NB4 (cell line): ENCODE data around the gene CAV3.

Experiments used
- DNase-seq: peaks from one replicate; pipeline ENCODE4 v3.0.0; 2010; ENCODE audit warnings: low read depth
- H3K4me3 ChIP-seq: one replicate; pipeline ENCODE4 v1.5.1; 2011; ENCODE audit warnings: mild to moderate bottlenecking, low read depth, low read length, moderate library complexity
- MAX ChIP-seq: IDR thresholded peaks from 2 replicates; pipeline ENCODE4 v1.6.1; 2011; ENCODE audit warnings: low read depth, low read length
- MYC ChIP-seq: IDR thresholded peaks from 2 replicates; pipeline ENCODE4 v1.6.1; 2011; ENCODE audit warnings: low read depth, low read length
- POLR2A ChIP-seq: IDR thresholded peaks from 2 replicates; pipeline ENCODE4 v1.6.1; 2011; ENCODE audit warnings: mild to moderate bottlenecking; ENCODE audit not compliant: insufficient read length; ENCODE audit errors: extremely low read depth
- TF ChIP-seq, protein P1 (sequence below): IDR thresholded peaks from one replicate; pipeline ENCODE4 v1.5.1; 2012; ENCODE audit warnings: low read depth, low read length

CAV3 gene

DNA sequence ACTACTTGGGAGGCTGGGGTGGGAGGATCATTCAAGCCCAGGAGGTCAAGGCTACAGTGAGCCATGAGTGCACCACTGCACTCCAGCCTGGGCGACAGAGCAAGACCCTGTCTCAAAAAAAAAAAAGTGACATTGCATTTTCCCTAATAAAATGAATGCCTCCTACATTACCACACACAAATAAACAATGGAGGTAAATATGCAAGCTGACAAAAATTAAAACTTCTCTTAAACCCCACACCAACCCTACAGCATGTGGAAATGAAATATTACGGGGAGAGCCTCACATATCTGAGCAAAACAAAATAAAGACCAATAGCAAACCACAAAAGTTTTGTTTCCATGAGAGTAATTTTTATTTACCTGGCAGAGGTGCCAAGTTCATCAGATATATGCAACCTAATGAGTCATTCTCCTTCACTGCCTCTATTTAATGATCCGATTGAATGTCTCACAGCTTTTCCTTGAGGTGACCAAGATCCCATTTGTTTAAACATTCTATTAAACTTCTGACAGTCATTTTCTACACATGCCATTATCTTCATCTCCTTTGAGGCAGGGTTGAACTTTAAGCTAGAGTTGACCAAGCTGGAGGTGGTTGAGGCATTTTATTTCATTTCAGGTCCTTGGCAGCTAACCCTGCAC is 9.4 kb upstream of the CAV3 start:
- H3K4me3 ChIP-seq, result no peak overlapping the region
- TF ChIP-seq MYC (no peak), MAX (no peak)
- no peak for DNase-seq

- no peak for DNase-seq
- TF ChIP-seq, protein P1, sequence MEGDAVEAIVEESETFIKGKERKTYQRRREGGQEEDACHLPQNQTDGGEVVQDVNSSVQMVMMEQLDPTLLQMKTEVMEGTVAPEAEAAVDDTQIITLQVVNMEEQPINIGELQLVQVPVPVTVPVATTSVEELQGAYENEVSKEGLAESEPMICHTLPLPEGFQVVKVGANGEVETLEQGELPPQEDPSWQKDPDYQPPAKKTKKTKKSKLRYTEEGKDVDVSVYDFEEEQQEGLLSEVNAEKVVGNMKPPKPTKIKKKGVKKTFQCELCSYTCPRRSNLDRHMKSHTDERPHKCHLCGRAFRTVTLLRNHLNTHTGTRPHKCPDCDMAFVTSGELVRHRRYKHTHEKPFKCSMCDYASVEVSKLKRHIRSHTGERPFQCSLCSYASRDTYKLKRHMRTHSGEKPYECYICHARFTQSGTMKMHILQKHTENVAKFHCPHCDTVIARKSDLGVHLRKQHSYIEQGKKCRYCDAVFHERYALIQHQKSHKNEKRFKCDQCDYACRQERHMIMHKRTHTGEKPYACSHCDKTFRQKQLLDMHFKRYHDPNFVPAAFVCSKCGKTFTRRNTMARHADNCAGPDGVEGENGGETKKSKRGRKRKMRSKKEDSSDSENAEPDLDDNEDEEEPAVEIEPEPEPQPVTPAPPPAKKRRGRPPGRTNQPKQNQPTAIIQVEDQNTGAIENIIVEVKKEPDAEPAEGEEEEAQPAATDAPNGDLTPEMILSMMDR, result no peak
- TF ChIP-seq MYC (no peak), MAX (no peak), POLR2A (no peak)
- no peak overlapping the region for H3K4me3 ChIP-seq
Measured at GRCh38 chr3:8727605-8728512, 5.7 kb upstream of the CAV3 start.

DNA sequence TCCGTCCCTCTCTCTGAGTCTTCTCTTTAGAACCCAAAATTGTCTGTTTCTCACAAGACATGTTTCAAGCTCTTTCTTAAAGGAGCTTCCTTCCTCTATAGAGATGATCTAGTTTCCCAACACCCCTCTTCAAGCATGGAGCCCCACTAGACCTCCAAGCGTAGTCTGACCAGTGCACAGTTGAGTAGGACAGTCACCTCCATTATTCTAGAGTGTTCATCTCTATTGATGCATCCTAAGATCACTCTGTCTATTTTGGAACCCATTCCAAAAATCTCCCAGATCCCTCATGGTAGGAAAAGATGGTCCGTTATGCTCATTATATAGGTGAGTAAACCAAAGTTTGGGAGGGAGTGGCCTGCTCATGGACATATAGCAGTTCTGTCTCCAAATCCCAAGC is 4.1 kb upstream of the CAV3 start:
- TF ChIP-seq POLR2A (no peak), MAX (no peak)
- TF ChIP-seq, protein P1, result no peak
- DNase-seq, result no peak

DNA sequence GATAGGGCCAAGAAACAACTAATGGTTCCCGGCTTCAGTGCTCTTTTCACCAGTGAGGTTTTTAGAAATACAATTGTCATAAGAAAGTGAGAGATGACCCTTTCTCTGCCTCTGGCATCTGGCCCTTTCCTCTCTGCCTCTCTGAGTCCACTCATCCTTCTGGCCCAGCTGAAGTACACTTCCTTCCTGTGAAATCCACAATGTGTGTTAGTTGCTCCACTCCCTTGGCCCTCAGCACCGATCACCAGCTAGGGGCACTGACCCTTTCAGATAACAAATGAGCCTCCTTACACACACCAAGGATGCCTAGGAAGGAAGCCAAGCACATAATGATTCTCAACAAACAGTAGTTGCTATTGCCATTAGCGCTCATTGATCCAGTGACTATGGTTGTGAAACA is 2.9 kb upstream of the CAV3 start:
- no peak overlapping the region for H3K4me3 ChIP-seq
- no peak for TF ChIP-seq MYC
- no peak for DNase-seq

More for the DNA sequence above, 4.1 kb upstream of the CAV3 start:
- H3K4me3 ChIP-seq, result no peak overlapping the region

DNA sequence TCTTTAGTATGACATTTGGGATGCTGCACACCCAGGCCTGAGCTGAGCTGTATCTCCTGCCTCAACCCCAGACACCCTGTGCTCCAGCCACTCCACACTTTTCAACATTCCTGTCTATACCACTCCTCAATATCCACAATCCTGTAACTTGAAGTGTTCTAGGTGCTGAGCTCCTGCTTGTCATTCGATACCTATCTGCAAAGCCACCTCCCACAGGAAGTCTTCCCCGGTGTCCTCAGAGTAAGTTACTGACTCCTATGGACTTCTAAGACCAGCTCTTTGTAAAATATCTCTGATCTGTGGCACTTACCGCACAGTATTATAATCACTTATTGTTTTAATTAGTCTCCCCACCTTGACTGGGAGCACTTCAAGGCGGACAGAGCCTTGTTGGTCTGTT is 1.2 kb upstream of the CAV3 start:
- no peak for DNase-seq
- TF ChIP-seq, protein P1, result no peak
- TF ChIP-seq POLR2A, result no peak
- no peak for TF ChIP-seq MAX
- no peak for TF ChIP-seq MYC
- H3K4me3 ChIP-seq, result no peak overlapping the region

DNA sequence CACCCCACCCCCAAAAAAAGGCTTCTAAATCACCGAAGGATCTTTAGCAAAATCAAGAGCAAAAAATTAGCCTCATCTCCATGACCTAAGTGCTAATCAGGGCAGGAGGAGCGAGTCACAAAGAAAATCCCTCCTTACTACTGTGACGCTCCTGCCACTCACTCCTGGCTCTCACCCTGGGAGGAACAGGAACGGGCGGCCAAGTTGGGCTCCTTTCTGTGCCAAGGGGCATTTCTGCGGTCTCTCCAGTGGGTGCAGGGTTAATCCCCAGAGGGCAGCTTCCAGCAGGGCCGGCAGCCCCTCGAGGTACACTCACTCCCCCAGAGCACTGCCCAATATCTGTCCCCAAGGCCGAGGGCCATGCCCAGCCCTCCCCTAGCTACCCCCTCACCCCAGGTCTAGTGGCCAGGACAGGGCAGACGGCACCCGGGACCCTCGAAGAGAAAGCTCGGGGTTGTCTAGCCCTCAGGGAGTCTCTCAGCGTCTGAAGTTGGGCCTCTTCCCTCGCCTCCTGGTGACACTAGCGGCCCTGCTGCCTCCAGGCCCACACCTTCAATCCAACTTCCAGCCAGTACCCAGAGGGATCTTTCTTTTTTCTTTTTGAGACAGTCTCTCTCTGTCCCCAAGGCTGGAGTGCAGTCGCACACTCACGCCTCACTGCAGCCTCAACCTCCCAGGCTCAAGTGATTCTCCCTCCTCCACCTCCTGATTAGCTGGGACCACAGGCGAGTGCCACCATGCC is 706 bp downstream of the CAV3 start:
- no peak overlapping the region for H3K4me3 ChIP-seq
- TF ChIP-seq MAX (no peak), MYC (no peak), POLR2A (no peak)
- TF ChIP-seq, protein P1, result no peak
- DNase-seq, result no peak
